ENCODE measurements around the gene CYP19A1.

Gene CYP19A1

GRCh38 chr15:51260202-51260601 is 78.2 kb downstream of the CYP19A1 start:
- DNase-seq (ENCODE audit: low read depth), result no peak

GRCh38 chr15:51255533-51255932 is 82.9 kb downstream of the CYP19A1 start:
- no peak for DNase-seq (ENCODE audit: low read depth)

GRCh38 chr15:51253366-51253765 is 85.0 kb downstream of the CYP19A1 start:
- no peak for DNase-seq (ENCODE audit: low read depth)

GRCh38 chr15:51252671-51253070 is 85.7 kb downstream of the CYP19A1 start:
- DNase-seq (ENCODE audit: low read depth), result no peak

GRCh38 chr15:51251556-51251955 is 86.8 kb downstream of the CYP19A1 start:
- DNase-seq (ENCODE audit: low read depth), result no peak

GRCh38 chr15:51250217-51251011 is 88.0 kb downstream of the CYP19A1 start:
- no peak for DNase-seq (ENCODE audit: low read depth)

- DNase-seq (ENCODE audit: low read depth), result no peak
These were observed 92.8 kb downstream of the CYP19A1 start for GRCh38 chr15:51245628-51246027.

- DNase-seq (ENCODE audit: low read depth), result no peak
These were observed 94.0 kb downstream of the CYP19A1 start for GRCh38 chr15:51244423-51244869.

GRCh38 chr15:51243774-51244173 is 94.6 kb downstream of the CYP19A1 start:
- no peak for DNase-seq (ENCODE audit: low read depth)

GRCh38 chr15:51240066-51240465 is 98.3 kb downstream of the CYP19A1 start:
- no peak for DNase-seq (ENCODE audit: low read depth)

GRCh38 chr15:51237816-51238215 is 100.6 kb downstream of the CYP19A1 start:
- no peak for DNase-seq (ENCODE audit: low read depth)

- DNase-seq (ENCODE audit: low read depth), result no peak
These were observed 104.0 kb downstream of the CYP19A1 start for GRCh38 chr15:51234176-51234927.

GRCh38 chr15:51232581-51232980 is 105.8 kb downstream of the CYP19A1 start:
- no peak for DNase-seq (ENCODE audit: low read depth)

GRCh38 chr15:51229907-51230330 is 108.5 kb downstream of the CYP19A1 start:
- DNase-seq (ENCODE audit: low read depth), result no peak

GRCh38 chr15:51227940-51228732 is 110.3 kb downstream of the CYP19A1 start:
- DNase-seq (ENCODE audit: low read depth), result no peak

- no peak for DNase-seq (ENCODE audit: low read depth)
These were observed 111.7 kb downstream of the CYP19A1 start for GRCh38 chr15:51226576-51227210.

- no peak for DNase-seq (ENCODE audit: low read depth)
These were observed 114.0 kb downstream of the CYP19A1 start for GRCh38 chr15:51224428-51224827.

GRCh38 chr15:51223771-51224229 is 114.6 kb downstream of the CYP19A1 start:
- no peak for DNase-seq (ENCODE audit: low read depth)

GRCh38 chr15:51218299-51218938 is 120.0 kb downstream of the CYP19A1 start:
- DNase-seq (ENCODE audit: low read depth), result no peak

GRCh38 chr15:51212909-51213308 is 125.5 kb downstream of the CYP19A1 start:
- DNase-seq (ENCODE audit: low read depth), result no peak

- no peak for DNase-seq (ENCODE audit: low read depth)
These were observed 126.2 kb downstream of the CYP19A1 start for GRCh38 chr15:51212239-51212638.

Measured in activated T-cell treated with anti-CD3 and anti-CD28 coated beads for 1 hour (primary cell).